ENCODE results near the gene CYTH2.
A peak's percentile ranks its signal among the peaks of the same experiment; 100 is the strongest.

Gene CYTH2

GRCh38 chr19:48511800-48512503, 42.8 kb downstream of the CYTH2 start, which contains the start of gene LMTK3:
Gene LMTK3, minus strand, starts transcription at chr19:48511835. Its CDS starts 259 bp downstream, at chr19:48511576.
- TF ChIP-seq FOXP2 (optimal IDR thresholded peaks at IDR 0.05; ENCODE audit: borderline replicate concordance, extremely low read depth, extremely low read length, insufficient read depth) (peak; percentile 60), REST (IDR thresholded peaks at IDR 0.05; ENCODE audit: insufficient read depth in 1 of 2, low read depth in 2 of 2, low read length in 2 of 2) (no peak)

DNA sequence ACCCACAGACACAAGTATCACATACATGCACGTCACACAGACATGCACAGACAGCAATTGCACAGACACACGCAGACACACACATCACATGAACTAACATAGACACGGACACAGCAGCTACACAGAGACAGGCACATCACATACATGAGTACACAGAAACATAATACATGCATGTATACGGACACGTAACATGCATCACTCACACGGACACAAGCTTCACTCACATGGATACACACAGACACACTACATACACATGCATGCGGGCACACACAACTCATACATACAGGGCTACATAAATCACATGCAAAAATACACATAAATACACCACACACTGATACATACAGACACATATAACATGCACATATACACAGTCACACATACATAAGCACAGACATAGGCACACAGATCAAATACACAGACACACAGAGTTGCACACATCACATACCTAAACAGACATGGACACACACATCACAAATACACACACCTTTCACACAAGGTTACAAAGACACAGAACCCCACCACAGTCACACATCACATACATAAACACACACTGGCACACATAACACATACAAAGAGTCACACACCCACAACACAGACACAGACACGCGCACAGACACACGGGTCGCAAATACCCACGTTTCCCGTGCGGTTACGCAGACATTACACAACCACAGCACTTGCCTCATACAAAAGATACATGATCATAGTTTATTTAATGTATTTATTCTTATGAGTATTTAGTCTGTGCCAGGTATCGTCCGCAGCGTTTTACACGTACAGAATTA, 43.5 kb downstream of the CYTH2 start:
- TF ChIP-seq POLR2AphosphoS5 (IDR thresholded peaks at IDR 0.05; ENCODE audit: low read depth, low read length) (no peak), REST (IDR thresholded peaks at IDR 0.05; ENCODE audit: insufficient read depth in 1 of 2, low read depth in 2 of 2, low read length in 2 of 2) (no peak), TAF1 (IDR thresholded peaks at IDR 0.05; ENCODE audit: borderline replicate concordance, insufficient read depth, low read length) (no peak), FOXP2 (optimal IDR thresholded peaks at IDR 0.05; ENCODE audit: borderline replicate concordance, extremely low read depth, extremely low read length, insufficient read depth) (no peak), SIN3A (IDR thresholded peaks at IDR 0.05; ENCODE audit: borderline replicate concordance, insufficient read depth, low read length) (no peak)

DNA sequence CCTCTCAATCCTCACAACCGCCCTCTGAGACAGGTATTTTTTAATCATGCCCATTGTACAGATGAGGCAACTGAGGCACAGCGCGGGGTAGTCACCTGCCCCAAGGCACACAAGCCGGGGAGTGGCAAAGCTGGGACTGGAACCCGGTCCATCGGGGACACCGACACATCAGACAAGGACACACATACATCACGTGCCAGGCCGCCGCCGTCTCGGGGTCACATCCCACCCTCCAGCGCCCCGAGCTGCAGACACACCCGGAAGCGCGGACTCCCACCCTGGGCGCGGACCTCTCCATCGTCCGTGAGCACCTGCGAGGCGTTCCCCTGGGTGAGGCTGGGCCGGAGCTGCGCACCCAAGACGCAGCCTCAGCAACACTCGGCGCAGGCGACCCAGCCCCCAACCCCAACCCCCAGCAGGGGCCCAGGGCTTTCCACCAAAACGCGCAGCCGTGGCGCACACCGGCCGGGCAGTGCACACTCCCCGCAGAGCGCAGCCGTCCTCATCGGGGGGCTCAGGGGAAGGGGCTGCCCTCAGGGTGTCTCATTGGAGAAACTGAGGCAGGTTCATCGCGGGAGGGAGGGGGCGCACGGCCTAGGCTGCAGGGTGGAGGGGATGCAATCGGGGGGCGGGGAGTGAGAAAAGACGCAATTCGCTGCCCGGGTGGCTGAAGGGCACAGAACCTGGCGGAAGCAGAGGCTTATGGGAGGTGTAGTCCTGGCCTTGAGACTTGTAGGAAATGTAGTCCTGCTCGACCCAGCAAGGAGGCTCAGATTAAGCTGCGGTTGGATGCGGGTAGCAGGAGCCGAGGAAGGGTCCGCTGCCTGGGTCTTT, 44.3 kb downstream of the CYTH2 start:
- TF ChIP-seq TAF1 (IDR thresholded peaks at IDR 0.05; ENCODE audit: borderline replicate concordance, insufficient read depth, low read length) (peak; percentile 57; the same call in 1 of the 2 replicates), REST (IDR thresholded peaks at IDR 0.05; ENCODE audit: insufficient read depth in 1 of 2, low read depth in 2 of 2, low read length in 2 of 2) (no peak), FOXP2 (optimal IDR thresholded peaks at IDR 0.05; ENCODE audit: borderline replicate concordance, extremely low read depth, extremely low read length, insufficient read depth) (peak; percentile 11), SIN3A (IDR thresholded peaks at IDR 0.05; ENCODE audit: borderline replicate concordance, insufficient read depth, low read length) (no peak), POLR2AphosphoS5 (IDR thresholded peaks at IDR 0.05; ENCODE audit: low read depth, low read length) (peak; percentile 63)

GRCh38 chr19:48514123-48514458, 44.9 kb downstream of the CYTH2 start:
- TF ChIP-seq REST (IDR thresholded peaks at IDR 0.05; ENCODE audit: insufficient read depth in 1 of 2, low read depth in 2 of 2, low read length in 2 of 2), result no peak
- TF ChIP-seq TAF1 (IDR thresholded peaks at IDR 0.05; ENCODE audit: borderline replicate concordance, insufficient read depth, low read length), result no peak
- no peak for TF ChIP-seq FOXP2 (optimal IDR thresholded peaks at IDR 0.05; ENCODE audit: borderline replicate concordance, extremely low read depth, extremely low read length, insufficient read depth)
- TF ChIP-seq POLR2AphosphoS5 (IDR thresholded peaks at IDR 0.05; ENCODE audit: low read depth, low read length), result no peak
- no peak for TF ChIP-seq SIN3A (IDR thresholded peaks at IDR 0.05; ENCODE audit: borderline replicate concordance, insufficient read depth, low read length)
